ENCODE data around the gene ABCA7.
"Not testable (repeated sequence)": the region's sequence is repeated elsewhere in the genome, so short reads cannot be mapped to it uniquely, and the experiment has no call there.

The ABCA7 gene

GRCh38 chr19:1109032-1109551 is 69.2 kb downstream of the ABCA7 start:
- no peak for DNase-seq

GRCh38 chr19:1109697-1110671 is 70.1 kb downstream of the ABCA7 start:
- no peak for DNase-seq

- DNase-seq = no peak
Measured at GRCh38 chr19:1110809-1111640, 71.1 kb downstream of the ABCA7 start.

GRCh38 chr19:1111641-1112267 is 71.8 kb downstream of the ABCA7 start:
- DNase-seq = no peak

GRCh38 chr19:1112268-1113029 is 72.5 kb downstream of the ABCA7 start:
- DNase-seq = no peak

- DNase-seq = peak; percentile 89
Measured at GRCh38 chr19:1113030-1113985, 73.4 kb downstream of the ABCA7 start.

GRCh38 chr19:1113986-1114483 is 74.1 kb downstream of the ABCA7 start:
- no peak for DNase-seq

GRCh38 chr19:1114728-1115127 is 74.8 kb downstream of the ABCA7 start:
- DNase-seq = not testable (repeated sequence)
